Stimulated activated CD8-positive, alpha-beta memory T cell treated with anti-CD3 and anti-CD28 coated beads, Interleukin-15, amount 100 ng/mL, for 24 hours (primary cell): Measurements from ENCODE around the gene TREH.
"Not testable (repeated sequence)": the region's sequence is repeated elsewhere in the genome, so short reads cannot be mapped to it uniquely, and the experiment has no call there.

Source experiments
- DNase-seq: peaks from one replicate; pipeline ENCODE4 v3.0.0-alpha.2; 2020; ENCODE audit warnings: low read depth

The TREH gene

GRCh38 chr11:118696673-118697226 lies 17.3 kb upstream of the TREH start:
- no peak for DNase-seq

GRCh38 chr11:118694771-118695170 lies 15.3 kb upstream of the TREH start:
- DNase-seq, result no peak

- no peak for DNase-seq
Observed at GRCh38 chr11:118694185-118694584, 14.7 kb upstream of the TREH start.

- no peak for DNase-seq
Observed at GRCh38 chr11:118691926-118692830, 12.7 kb upstream of the TREH start.

GRCh38 chr11:118690553-118691304 lies 11.3 kb upstream of the TREH start:
- no peak for DNase-seq

GRCh38 chr11:118689852-118690552 lies 10.6 kb upstream of the TREH start:
- DNase-seq, result peak; percentile 61

- no peak for DNase-seq
Observed at GRCh38 chr11:118689503-118689851, 10.0 kb upstream of the TREH start.

GRCh38 chr11:118688851-118689502 lies 9.5 kb upstream of the TREH start:
- DNase-seq, result no peak

GRCh38 chr11:118688339-118688738 lies 8.9 kb upstream of the TREH start:
- not testable (repeated sequence) for DNase-seq

GRCh38 chr11:118687906-118688305 lies 8.5 kb upstream of the TREH start:
- DNase-seq, result no peak

- DNase-seq, result no peak
Observed at GRCh38 chr11:118684187-118684586, 4.7 kb upstream of the TREH start.

GRCh38 chr11:118682939-118683338 lies 3.5 kb upstream of the TREH start:
- DNase-seq, result not testable (repeated sequence)

- DNase-seq, result no peak
Observed at GRCh38 chr11:118682372-118682771, 2.9 kb upstream of the TREH start.

GRCh38 chr11:118678908-118679307 lies 542 bp downstream of the TREH start:
- not testable (repeated sequence) for DNase-seq

GRCh38 chr11:118677977-118678376 lies 1.5 kb downstream of the TREH start:
- DNase-seq, result no peak

GRCh38 chr11:118674082-118674435 lies 5.4 kb downstream of the TREH start:
- no peak for DNase-seq

- no peak for DNase-seq
Observed at GRCh38 chr11:118673361-118674081, 5.9 kb downstream of the TREH start.

GRCh38 chr11:118672846-118673245 lies 6.6 kb downstream of the TREH start:
- no peak for DNase-seq

GRCh38 chr11:118671254-118671653 lies 8.2 kb downstream of the TREH start:
- no peak for DNase-seq

- no peak for DNase-seq
Observed at GRCh38 chr11:118670063-118670462, 9.4 kb downstream of the TREH start.

GRCh38 chr11:118666371-118666770 lies 13.1 kb downstream of the TREH start:
- no peak for DNase-seq
